HUES6 (cell line): Measurements from ENCODE around the gene DCAF17.

ENCODE experiments used
- H3K27ac ChIP-seq: 2 replicates; pipeline ENCODE4 v1.7.0; 2013; ENCODE audit warnings: low read depth, mild to moderate bottlenecking, low read length, inconsistent platforms
- H3K27me3 ChIP-seq: 2 replicates; pipeline ENCODE4 v1.6.1; 2013; ENCODE audit warnings: low read length; ENCODE audit not compliant: control insufficient read depth, insufficient read depth
- H3K36me3 ChIP-seq: 2 replicates; pipeline ENCODE4 v1.6.1; 2013; ENCODE audit warnings: low read length; ENCODE audit not compliant: control insufficient read depth, insufficient read depth
- H3K4me1 ChIP-seq: 2 replicates; pipeline ENCODE4 v1.6.1; 2013; ENCODE audit warnings: low read length; ENCODE audit not compliant: control insufficient read depth, insufficient read depth
- H3K4me3 ChIP-seq: 2 replicates; pipeline ENCODE4 v1.5.1; 2013; ENCODE audit warnings: low read depth, low read length
- H3K9ac ChIP-seq: one replicate; pipeline ENCODE4 v1.6.1; 2013; ENCODE audit warnings: mild to moderate bottlenecking, low read length
- H3K9me3 ChIP-seq: 2 replicates; pipeline ENCODE4 v1.6.1; 2013; ENCODE audit warnings: low read depth, low read length; ENCODE audit not compliant: control insufficient read depth, insufficient read depth

Gene DCAF17

DNA sequence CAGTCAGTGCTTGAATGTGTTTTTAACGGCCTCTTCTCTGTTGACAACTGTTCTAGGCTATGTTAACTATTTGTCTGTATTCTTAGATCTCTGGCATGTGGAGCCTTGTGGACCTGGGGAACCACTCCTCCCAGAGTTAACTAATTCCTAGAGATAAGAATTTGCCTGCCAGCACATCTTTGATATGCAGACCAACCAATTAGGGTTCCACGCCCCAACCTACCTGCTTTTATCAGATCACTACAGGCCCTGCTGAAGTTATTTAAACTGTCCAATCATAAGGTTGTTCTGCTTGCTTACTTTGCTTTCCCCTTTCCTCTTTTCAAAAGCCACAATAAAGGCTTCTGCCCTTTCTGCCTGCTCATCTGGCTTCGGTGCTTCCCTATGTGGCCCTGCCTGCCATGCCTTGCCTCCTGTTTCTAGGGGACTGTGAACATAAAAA is 79.7 kb downstream of the DCAF17 start:
- Histone ChIP-seq H3K4me1 (peaks cover 21% of the 10 kb centered on the region), H3K27me3 (0 out of 2 replicates have a peak, but pooled peaks cover 3% of the 10 kb centered on the region), H3K9me3 (no peaks in the 10 kb centered on the region), H3K9ac (no peak overlapping the region), H3K27ac (no peak overlapping the region), H3K4me3 (no peak overlapping the region), H3K36me3 (no peaks in the 10 kb centered on the region)

DNA sequence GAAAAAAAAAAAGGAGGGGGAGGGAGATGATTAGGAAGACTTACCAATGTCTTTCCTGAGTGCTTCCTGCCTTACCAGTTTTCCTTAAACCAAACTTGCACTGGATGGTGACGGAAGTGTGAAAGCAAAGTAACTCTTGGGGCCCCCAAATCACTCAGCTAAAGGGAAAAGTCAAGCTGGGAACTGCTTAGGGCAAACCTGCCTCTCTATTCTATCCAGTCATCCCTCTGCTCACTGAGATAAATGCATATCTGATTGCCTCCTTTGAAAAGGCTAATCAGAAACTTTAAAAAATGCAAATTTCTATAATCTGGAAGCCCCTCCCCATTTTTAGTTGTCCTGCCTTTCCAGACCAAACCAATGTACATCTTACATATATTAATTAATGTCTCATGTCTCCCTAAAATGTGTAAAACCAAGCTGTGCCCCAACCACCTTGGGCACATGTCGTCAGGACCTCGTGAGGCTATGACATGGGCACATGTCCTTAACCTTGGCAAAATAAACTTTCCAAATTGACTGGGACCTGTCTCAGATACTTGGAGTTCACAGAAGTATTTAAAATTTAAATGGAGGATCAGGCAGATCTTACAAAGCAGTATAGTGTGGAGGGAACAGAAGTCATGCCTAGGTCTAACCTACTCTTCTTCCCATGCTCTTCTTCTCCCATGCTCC is 81.0 kb downstream of the DCAF17 start:
- Histone ChIP-seq H3K4me1 (peaks cover 21% of the 10 kb centered on the region), H3K27me3 (0 out of 2 replicates have a peak, but pooled peaks cover 3% of the 10 kb centered on the region), H3K9me3 (no peaks in the 10 kb centered on the region), H3K27ac (no peak overlapping the region), H3K9ac (no peak overlapping the region), H3K36me3 (no peaks in the 10 kb centered on the region), H3K4me3 (no peak overlapping the region)

GRCh38 chr2:171515672-171516298 is 81.8 kb downstream of the DCAF17 start:
- H3K27me3 ChIP-seq, result 0 out of 2 replicates have a peak, but pooled peaks cover 3% of the 10 kb centered on the region
- peaks cover 21% of the 10 kb centered on the region for H3K4me1 ChIP-seq
- no peaks in the 10 kb centered on the region for H3K9me3 ChIP-seq
- no peaks in the 10 kb centered on the region for H3K36me3 ChIP-seq
- H3K27ac ChIP-seq, result no peak overlapping the region
- H3K4me3 ChIP-seq, result no peak overlapping the region
- H3K9ac ChIP-seq, result no peak overlapping the region

DNA sequence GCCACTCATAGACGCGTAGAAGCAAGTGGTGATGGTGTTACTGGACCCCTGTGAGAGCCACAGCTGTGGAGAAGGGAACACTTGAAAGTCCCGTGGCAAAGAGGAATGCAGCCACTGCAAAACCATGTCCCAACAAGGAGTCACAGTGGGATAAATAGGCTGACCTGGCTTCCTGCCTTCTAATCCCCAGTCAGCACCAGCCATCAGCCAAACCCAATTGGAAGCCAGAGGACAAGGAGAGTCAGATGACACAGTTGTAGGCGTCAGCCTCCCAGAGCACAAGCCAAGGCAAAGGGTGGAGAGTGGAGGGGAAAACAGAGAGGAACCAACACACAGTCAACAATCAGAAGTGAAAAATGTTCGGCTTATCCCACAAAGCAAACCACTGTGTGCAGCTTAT is 82.8 kb downstream of the DCAF17 start:
- no peak overlapping the region for H3K9ac ChIP-seq
- H3K9me3 ChIP-seq, result no peaks in the 10 kb centered on the region
- H3K36me3 ChIP-seq, result no peaks in the 10 kb centered on the region
- H3K4me3 ChIP-seq, result no peak overlapping the region
- peaks cover 29% of the 10 kb centered on the region for H3K4me1 ChIP-seq
- peaks cover 11% of the 10 kb centered on the region for H3K27me3 ChIP-seq
- H3K27ac ChIP-seq, result no peak overlapping the region

GRCh38 chr2:171520471-171520870 is 86.4 kb downstream of the DCAF17 start:
- H3K36me3 ChIP-seq, result no peaks in the 10 kb centered on the region
- H3K4me3 ChIP-seq, result no peak overlapping the region
- peaks cover 26% of the 10 kb centered on the region for H3K4me1 ChIP-seq
- no peak overlapping the region for H3K9ac ChIP-seq
- no peak overlapping the region for H3K27ac ChIP-seq
- H3K27me3 ChIP-seq, result peaks cover 23% of the 10 kb centered on the region
- no peaks in the 10 kb centered on the region for H3K9me3 ChIP-seq

GRCh38 chr2:171521361-171522051 is 87.5 kb downstream of the DCAF17 start:
- H3K9me3 ChIP-seq, result no peaks in the 10 kb centered on the region
- 0 out of 2 replicates have a peak overlapping the region, but pooled peaks have one; percentile 3 for H3K27ac ChIP-seq
- H3K4me1 ChIP-seq, result peaks cover 21% of the 10 kb centered on the region
- peaks cover 21% of the 10 kb centered on the region for H3K27me3 ChIP-seq
- H3K4me3 ChIP-seq, result peak overlapping the region; percentile 94
- no peaks in the 10 kb centered on the region for H3K36me3 ChIP-seq
- H3K9ac ChIP-seq, result peak overlapping the region; percentile 83

- Histone ChIP-seq H3K9ac (peak within 1 kb of the TSS; percentile 83), H3K27me3 (peaks cover 21% of the 10 kb centered on the region), H3K27ac (peak within 1 kb of the TSS; percentile 3; the same call in 1 of the 2 replicates)
These were observed 88.2 kb downstream of the DCAF17 start, which contains the start of gene CYBRD1 for GRCh38 chr2:171522052-171522787. TSS of gene CYBRD1 (plus strand) at chr2:171522474. CDS start at chr2:171522546, 72 bp downstream.

DNA sequence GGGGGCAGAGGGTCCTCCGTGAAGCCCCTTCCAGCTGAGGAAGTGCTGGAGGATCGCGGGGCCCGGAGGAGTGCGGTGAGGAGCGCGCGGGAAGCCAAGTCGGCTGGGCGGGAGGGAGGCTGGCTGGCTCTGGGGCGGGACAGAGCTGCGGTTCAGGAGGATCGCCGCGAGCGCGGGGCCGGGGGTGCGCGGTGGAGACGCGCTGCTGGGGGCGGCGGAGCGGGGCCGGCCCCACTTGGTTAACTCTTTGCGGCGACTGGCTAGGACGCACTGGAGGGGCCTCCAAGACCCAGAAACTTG is 88.7 kb downstream of the DCAF17 start:
- peak overlapping the region; percentile 3; the same call in 1 of the 2 replicates for H3K27ac ChIP-seq

More at GRCh38 chr2:171522052-171522787, 88.2 kb downstream of the DCAF17 start, which contains the start of gene CYBRD1:
- no peaks in the 10 kb centered on the region for H3K36me3 ChIP-seq
- H3K9me3 ChIP-seq, result no peaks in the 10 kb centered on the region
- H3K4me1 ChIP-seq, result peaks cover 21% of the 10 kb centered on the region
- H3K4me3 ChIP-seq, result peak within 1 kb of the TSS; percentile 94

DNA sequence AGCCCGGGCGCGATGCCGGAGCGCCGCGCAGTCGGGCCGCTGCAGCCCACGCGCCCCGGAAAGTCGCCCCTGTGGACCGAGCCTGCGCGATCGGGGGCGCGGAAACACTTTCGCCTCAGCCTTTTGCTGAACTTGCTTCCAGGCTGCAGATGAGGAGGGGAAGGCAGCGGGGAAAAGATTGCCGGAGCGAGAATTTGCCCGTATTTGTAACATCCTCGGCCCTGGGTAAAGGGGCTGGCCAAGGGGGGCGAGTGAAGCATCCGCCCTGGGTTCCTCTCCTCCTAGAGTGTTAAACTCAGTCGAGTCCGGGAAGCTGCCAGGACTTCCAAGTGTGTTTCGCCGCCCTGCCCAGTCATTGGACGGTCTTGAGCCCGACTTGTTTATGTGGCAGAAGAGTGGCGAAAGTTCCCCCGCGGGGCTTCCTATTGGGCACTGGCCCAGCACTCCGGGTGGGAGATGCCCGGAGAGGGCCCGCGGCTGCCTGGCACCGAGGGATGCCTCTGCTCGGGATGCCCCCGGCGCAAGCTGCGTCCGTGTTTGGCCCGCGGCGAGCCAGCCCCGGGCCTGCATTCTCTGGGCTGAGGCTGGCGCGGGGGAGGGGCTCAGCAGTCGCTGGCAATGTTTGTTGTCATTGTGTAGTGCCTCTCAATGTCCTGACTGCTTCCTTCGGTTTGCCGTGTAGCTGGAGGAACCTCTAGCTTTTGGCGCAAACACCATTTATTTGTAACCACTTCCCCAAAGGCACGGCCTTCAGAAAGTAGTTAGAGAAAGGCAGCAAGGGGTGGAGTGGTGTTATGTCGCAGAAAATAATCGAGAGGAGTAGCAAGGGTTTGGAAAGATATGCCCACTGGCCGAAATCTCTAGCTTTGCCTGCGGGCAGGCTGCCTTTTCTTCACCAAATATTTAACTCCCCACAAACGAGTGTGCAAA is 89.3 kb downstream of the DCAF17 start:
- peak overlapping the region; percentile 3; the same call in 1 of the 2 replicates for H3K27ac ChIP-seq
- peak overlapping the region; percentile 83 for H3K9ac ChIP-seq
- H3K4me1 ChIP-seq, result peaks cover 21% of the 10 kb centered on the region
- H3K4me3 ChIP-seq, result peak overlapping the region; percentile 94
- H3K27me3 ChIP-seq, result peaks cover 21% of the 10 kb centered on the region
- H3K36me3 ChIP-seq, result no peaks in the 10 kb centered on the region
- H3K9me3 ChIP-seq, result no peaks in the 10 kb centered on the region

More for the DNA sequence above, 88.7 kb downstream of the DCAF17 start:
- Histone ChIP-seq H3K4me3 (peak overlapping the region; percentile 94), H3K9ac (peak overlapping the region; percentile 83), H3K36me3 (no peaks in the 10 kb centered on the region), H3K27me3 (peaks cover 21% of the 10 kb centered on the region), H3K4me1 (peaks cover 21% of the 10 kb centered on the region), H3K9me3 (no peaks in the 10 kb centered on the region)

DNA sequence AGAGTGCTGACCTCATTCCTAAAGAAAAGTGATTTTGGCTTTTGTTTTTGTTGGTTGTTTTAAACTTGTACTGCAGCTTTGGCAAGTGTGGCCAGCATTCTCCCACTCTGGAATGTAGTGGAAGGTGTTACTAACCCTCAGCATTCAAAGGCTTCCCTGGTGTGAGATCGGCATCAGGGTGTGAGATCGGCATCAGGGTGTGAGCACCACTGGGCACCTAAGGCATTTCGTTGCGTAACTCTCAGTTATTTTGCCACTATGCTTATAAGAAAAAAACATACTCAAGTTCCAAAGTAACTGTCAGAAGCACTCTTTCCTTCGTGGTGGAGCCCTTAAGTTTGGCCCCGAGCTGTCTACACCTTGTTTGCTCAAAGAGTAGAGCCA is 90.0 kb downstream of the DCAF17 start:
- H3K4me3 ChIP-seq, result peak overlapping the region; percentile 94
- no peaks in the 10 kb centered on the region for H3K36me3 ChIP-seq
- no peak overlapping the region for H3K27ac ChIP-seq
- H3K27me3 ChIP-seq, result peaks cover 21% of the 10 kb centered on the region
- peak overlapping the region; percentile 83 for H3K9ac ChIP-seq
- peaks cover 21% of the 10 kb centered on the region for H3K4me1 ChIP-seq
- H3K9me3 ChIP-seq, result no peaks in the 10 kb centered on the region
